Kidney glomerular epithelial cell (primary cell): ENCODE results near the gene NVL.

Experiments
- DNase-seq: peaks from one replicate; lab custom pipeline; 2025; lab: John Stamatoyannopoulos, UW

NVL gene

GRCh38 chr1:224196813-224197600, 133.0 kb downstream of the NVL start:
- no peak for DNase-seq

GRCh38 chr1:224193319-224193966, 136.5 kb downstream of the NVL start:
- DNase-seq: no peak

- DNase-seq: no peak
Observed at GRCh38 chr1:224192082-224192788, 137.7 kb downstream of the NVL start.

- DNase-seq: no peak
Observed at GRCh38 chr1:224189561-224189960, 140.4 kb downstream of the NVL start.

GRCh38 chr1:224188286-224188685, 141.7 kb downstream of the NVL start:
- DNase-seq: no peak

- DNase-seq: no peak
Observed at GRCh38 chr1:224185208-224185607, 144.8 kb downstream of the NVL start.

- DNase-seq: peak; percentile 24
Observed at GRCh38 chr1:224183591-224184312, 146.2 kb downstream of the NVL start.

- DNase-seq: peak; percentile 80
Observed at GRCh38 chr1:224182866-224183590, 146.9 kb downstream of the NVL start, which contains the start of gene DEGS1. Gene DEGS1, plus strand, starts transcription at chr1:224183240. Its CDS starts 97 bp downstream, at chr1:224183337.

- peak; percentile 80 for DNase-seq
Observed at GRCh38 chr1:224182057-224182865, 147.7 kb downstream of the NVL start.

GRCh38 chr1:224181453-224181810, 148.5 kb downstream of the NVL start:
- DNase-seq: no peak

- no peak for DNase-seq
Observed at GRCh38 chr1:224180783-224181452, 149.1 kb downstream of the NVL start.

GRCh38 chr1:224178894-224179293, 151.1 kb downstream of the NVL start:
- DNase-seq: no peak

- no peak for DNase-seq
Observed at GRCh38 chr1:224177356-224177999, 152.5 kb downstream of the NVL start.
